Liver (tissue), 2 donors: ENCODE data around the gene EIF2B2.

Source experiments
- CTCF ChIP-seq: fragments of 150-350 bp; IDR thresholded peaks from 2 replicates; pipeline ENCODE4 v1.5.1; 2017; ENCODE audit warnings: improper control_type of control experiment, low read depth, low read length; ENCODE audit not compliant: missing input control
- YY1 ChIP-seq: IDR thresholded peaks from 2 replicates; pipeline ENCODE4 v1.6.1; 2016; ENCODE audit warnings: antibody characterized with exemption, mild to moderate bottlenecking
- donor health status: healthy.

- TF ChIP-seq CTCF (no peak), YY1 (no peak)
Measured at GRCh38 chr14:75003250-75004027, 718 bp downstream of the EIF2B2 start.
